ENCODE measurements around the gene NR0B1.

The NR0B1 gene, protein sequence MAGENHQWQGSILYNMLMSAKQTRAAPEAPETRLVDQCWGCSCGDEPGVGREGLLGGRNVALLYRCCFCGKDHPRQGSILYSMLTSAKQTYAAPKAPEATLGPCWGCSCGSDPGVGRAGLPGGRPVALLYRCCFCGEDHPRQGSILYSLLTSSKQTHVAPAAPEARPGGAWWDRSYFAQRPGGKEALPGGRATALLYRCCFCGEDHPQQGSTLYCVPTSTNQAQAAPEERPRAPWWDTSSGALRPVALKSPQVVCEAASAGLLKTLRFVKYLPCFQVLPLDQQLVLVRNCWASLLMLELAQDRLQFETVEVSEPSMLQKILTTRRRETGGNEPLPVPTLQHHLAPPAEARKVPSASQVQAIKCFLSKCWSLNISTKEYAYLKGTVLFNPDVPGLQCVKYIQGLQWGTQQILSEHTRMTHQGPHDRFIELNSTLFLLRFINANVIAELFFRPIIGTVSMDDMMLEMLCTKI

DNA sequence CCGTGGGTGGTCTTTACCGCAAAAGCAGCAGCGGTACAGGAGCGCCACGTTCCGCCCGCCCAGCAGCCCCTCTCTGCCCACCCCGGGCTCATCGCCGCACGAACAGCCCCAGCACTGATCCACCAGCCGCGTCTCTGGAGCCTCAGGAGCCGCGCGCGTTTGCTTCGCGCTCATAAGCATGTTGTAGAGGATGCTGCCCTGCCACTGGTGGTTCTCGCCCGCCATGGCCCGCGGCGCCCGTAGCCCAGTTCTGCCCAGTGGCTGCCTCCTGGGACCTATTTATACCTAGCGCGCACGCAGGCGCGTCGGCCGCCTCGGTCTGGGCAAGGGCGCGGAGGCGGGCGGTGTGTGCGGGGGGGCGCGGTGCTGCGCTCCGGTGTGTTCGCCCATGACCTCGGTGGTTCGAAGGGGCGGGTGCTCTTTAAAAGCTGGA is at the start of gene NR0B1:
TSS of gene NR0B1 (minus strand) at position 252 of the 433 bp plus-strand sequence. CDS start at position 225, 27 bp downstream.
- no peak for DNase-seq (ENCODE audit: extremely low spot score)
- TF ChIP-seq, protein P1, sequence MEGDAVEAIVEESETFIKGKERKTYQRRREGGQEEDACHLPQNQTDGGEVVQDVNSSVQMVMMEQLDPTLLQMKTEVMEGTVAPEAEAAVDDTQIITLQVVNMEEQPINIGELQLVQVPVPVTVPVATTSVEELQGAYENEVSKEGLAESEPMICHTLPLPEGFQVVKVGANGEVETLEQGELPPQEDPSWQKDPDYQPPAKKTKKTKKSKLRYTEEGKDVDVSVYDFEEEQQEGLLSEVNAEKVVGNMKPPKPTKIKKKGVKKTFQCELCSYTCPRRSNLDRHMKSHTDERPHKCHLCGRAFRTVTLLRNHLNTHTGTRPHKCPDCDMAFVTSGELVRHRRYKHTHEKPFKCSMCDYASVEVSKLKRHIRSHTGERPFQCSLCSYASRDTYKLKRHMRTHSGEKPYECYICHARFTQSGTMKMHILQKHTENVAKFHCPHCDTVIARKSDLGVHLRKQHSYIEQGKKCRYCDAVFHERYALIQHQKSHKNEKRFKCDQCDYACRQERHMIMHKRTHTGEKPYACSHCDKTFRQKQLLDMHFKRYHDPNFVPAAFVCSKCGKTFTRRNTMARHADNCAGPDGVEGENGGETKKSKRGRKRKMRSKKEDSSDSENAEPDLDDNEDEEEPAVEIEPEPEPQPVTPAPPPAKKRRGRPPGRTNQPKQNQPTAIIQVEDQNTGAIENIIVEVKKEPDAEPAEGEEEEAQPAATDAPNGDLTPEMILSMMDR (IDR thresholded peaks at IDR 0.05; ENCODE audit: control extremely low read depth, extremely low read depth, low read depth, missing control alignments): no peak
- ChIA-PET CTCF (no interaction called here), POLR2A (no interaction called here)

DNA sequence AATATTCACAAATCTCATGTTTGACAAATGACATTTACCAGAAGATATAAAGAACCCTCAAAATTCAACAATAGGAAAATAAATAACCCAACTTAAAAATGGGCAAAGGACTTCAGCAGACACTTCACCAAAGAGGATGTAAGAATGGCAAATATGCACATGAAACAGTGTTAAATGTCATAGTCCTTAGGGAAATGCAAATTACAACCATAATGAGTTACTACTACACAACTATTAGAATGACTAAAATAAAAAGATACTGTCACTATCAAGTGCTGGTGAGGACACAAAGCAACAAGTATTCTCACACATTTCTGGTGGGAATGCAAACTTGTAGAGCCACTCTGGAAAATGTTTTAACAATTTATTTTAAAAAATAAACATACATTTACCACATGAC is 40.8 kb upstream of the NR0B1 start:
- CTCF ChIA-PET: no interaction called here
- no peak for DNase-seq (ENCODE audit: extremely low spot score)
- POLR2A ChIA-PET: no interaction called here
- TF ChIP-seq, protein P1 (IDR thresholded peaks at IDR 0.05; ENCODE audit: control extremely low read depth, extremely low read depth, low read depth, missing control alignments): no peak

DNA sequence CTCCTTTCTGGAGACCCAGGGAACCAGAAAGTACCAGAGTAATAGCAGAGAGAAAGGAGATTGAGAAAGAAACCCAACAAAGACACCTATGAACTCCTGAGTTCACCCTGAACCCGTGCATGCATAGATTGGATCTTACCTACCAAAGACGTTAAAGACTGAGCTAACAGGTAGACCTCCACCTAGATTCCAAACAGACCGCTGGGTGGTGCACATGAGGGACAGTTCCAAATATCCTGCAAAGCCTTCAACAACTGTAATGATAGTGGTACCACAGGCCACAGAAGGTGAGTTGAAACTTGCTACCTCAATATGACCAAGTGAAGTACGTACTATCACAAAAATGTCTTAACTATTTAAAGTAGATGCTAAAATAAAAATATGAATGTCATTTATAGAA is 34.0 kb upstream of the NR0B1 start:
- peak; percentile 1 for DNase-seq (ENCODE audit: extremely low spot score)
- TF ChIP-seq, protein P1 (IDR thresholded peaks at IDR 0.05; ENCODE audit: control extremely low read depth, extremely low read depth, low read depth, missing control alignments): no peak
- POLR2A ChIA-PET: no interaction called here
- CTCF ChIA-PET: no interaction called here

DNA sequence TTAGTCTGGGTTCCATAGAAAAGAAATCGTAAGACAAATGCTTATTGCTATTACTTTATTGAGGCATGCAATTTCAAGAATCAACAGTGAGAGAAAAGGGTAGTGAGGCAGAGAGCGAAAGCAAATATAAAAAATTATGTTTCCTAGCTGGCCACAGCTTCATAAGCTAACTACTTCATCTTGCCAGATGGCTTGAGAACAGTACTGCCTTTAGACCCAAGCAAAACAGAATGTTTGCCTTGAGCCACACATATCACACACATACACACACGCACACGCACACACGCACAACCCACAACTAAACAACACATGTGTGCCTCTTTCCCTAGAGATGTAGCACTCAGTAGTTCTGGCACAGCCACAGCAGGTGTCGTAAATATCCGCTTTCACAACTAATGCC is 31.6 kb upstream of the NR0B1 start:
- CTCF ChIA-PET: no interaction called here
- DNase-seq (ENCODE audit: extremely low spot score): no peak
- POLR2A ChIA-PET: no interaction called here

DNA sequence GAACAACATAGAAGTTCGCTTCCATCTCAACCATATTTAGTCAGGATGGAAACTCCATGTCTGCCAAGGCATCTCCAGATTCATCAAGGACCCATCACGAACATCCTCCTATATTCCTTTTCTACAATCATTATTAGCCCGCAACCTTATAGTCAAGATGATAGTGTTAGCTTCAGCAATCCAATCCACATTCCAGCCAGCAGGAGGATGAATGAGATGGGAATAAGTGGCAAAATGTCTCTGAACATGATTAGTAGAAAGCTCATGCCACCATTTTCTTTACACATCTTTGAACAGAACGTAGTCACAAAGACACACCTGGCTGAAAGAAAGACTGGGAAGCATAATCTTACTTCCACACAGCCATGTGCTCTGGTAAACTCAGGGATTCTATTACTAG is 18.6 kb upstream of the NR0B1 start:
- DNase-seq (ENCODE audit: extremely low spot score): no peak

More for the DNA sequence above, 31.6 kb upstream of the NR0B1 start:
- TF ChIP-seq, protein P1 (IDR thresholded peaks at IDR 0.05; ENCODE audit: control extremely low read depth, extremely low read depth, low read depth, missing control alignments): no peak

DNA sequence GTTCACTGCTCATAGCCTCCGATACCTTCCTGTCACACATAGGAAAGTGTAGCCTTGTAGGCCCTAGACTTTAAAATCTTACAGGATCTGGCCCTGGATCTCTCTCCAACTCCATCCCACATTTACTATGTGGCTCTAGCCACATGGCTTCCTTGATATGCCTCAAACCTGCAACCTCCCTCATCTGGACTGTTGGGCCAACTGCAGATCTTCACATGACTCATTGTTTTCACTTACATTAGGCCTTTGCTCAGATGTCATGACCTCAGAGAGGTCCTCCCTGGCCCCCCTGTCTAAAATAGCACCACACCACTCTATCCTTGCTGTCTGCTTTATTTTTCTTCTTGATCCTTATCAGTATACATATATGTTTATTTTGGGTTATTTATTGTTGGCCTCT is 8.1 kb upstream of the NR0B1 start:
- DNase-seq (ENCODE audit: extremely low spot score): no peak
- ChIA-PET CTCF (no interaction called here), POLR2A (no interaction called here)
- TF ChIP-seq, protein P1 (IDR thresholded peaks at IDR 0.05; ENCODE audit: control extremely low read depth, extremely low read depth, low read depth, missing control alignments): no peak

More for the DNA sequence above, 18.6 kb upstream of the NR0B1 start:
- POLR2A ChIA-PET: no interaction called here
- CTCF ChIA-PET: no interaction called here
- TF ChIP-seq, protein P1 (IDR thresholded peaks at IDR 0.05; ENCODE audit: control extremely low read depth, extremely low read depth, low read depth, missing control alignments): no peak
